Chondrocyte (in vitro differentiated cells): Measurements from ENCODE around the gene SND1. TPM values are rescaled to one million over a fixed set of nuclear protein-coding genes. Genes with fewer than 3 reads are reported as not detected.

Experiments
- DNase-seq: peaks from one replicate; pipeline ENCODE4 v3.0.0; 2021; ENCODE audit warnings: mixed read lengths, low spot score
- H3K27ac Mint-ChIP-seq: one replicate; pipeline ENCODE4 v1.8.0; 2021; ENCODE audit warnings: mild to moderate bottlenecking, moderate library complexity, mixed read lengths; ENCODE audit not compliant: unreplicated experiment
- H3K27me3 Mint-ChIP-seq: 2 replicates; pipeline ENCODE4 v1.8.0; 2021; ENCODE audit warnings: low read depth, mixed read lengths
- H3K36me3 Mint-ChIP-seq: 2 replicates; pipeline ENCODE4 v1.8.0; 2021; ENCODE audit warnings: low read depth, mixed read lengths
- H3K4me1 Mint-ChIP-seq: 2 replicates; pipeline ENCODE4 v1.8.0; 2021; ENCODE audit warnings: low read depth, mild to moderate bottlenecking, mixed read lengths
- H3K4me3 Mint-ChIP-seq: one replicate; pipeline ENCODE4 v1.8.0; 2021; ENCODE audit warnings: mild to moderate bottlenecking, moderate library complexity, mixed read lengths; ENCODE audit not compliant: unreplicated experiment
- H3K9me3 Mint-ChIP-seq: 2 replicates; pipeline ENCODE4 v1.8.0; 2021; ENCODE audit warnings: low read depth, mixed read lengths
- CTCF ChIP-seq: fragments of 200-600 bp; sonication (generic); IDR thresholded peaks from 2 replicates; pipeline ENCODE4 v1.5.0; 2021; ENCODE audit warnings: antibody characterized with exemption, mild to moderate bottlenecking, moderate library complexity
- total RNA-seq: library from RNA; stranded (reverse); gene quantifications from 3 replicates; pipeline ENCODE4 v1.2.1, GENCODE V29; 2021

The SND1 gene
- total RNA-seq, 1 donor from 2014 or later: 229 TPM

- TF ChIP-seq CTCF: no peak
- H3K36me3 Mint-ChIP-seq: peaks cover 19% of the 10 kb centered on the region
- no peak overlapping the region for H3K27ac Mint-ChIP-seq
- DNase-seq: no peak
- peaks cover 41% of the 10 kb centered on the region for H3K4me1 Mint-ChIP-seq
- no peak overlapping the region for H3K4me3 Mint-ChIP-seq
- H3K9me3 Mint-ChIP-seq: peaks cover 5% of the 10 kb centered on the region
- H3K27me3 Mint-ChIP-seq: no peaks in the 10 kb centered on the region
These were observed 276.9 kb downstream of the SND1 start for GRCh38 chr7:127928852-127929251.

GRCh38 chr7:127930341-127931328, 278.6 kb downstream of the SND1 start:
- Mint-ChIP-seq H3K4me3 (no peak overlapping the region), H3K36me3 (peaks cover 25% of the 10 kb centered on the region), H3K4me1 (peaks cover 41% of the 10 kb centered on the region), H3K9me3 (peaks cover 5% of the 10 kb centered on the region), H3K27me3 (no peaks in the 10 kb centered on the region), H3K27ac (no peak overlapping the region)
- DNase-seq: no peak
- TF ChIP-seq CTCF: no peak

DNA sequence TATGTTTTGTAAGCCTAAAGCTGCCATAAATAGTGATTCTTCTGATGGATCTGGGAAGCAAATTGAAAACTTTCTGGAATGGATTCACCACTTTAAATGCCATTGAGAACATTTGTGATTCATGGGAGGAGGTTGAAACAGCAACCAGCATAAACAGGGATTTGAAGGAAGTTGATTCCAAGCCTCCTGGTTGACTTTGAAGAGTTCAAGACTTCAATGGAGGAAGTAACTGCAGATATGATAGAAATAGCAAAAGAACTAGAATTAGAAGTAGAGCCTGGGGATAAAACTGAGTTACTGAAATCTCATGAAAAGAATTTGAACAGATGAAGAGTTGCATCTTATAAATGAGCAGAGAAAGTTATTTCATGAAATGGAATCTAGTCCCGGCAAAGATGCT, 280.1 kb downstream of the SND1 start:
- H3K4me1 Mint-ChIP-seq: peaks cover 37% of the 10 kb centered on the region
- TF ChIP-seq CTCF: no peak

GRCh38 chr7:127932496-127932895, 280.5 kb downstream of the SND1 start:
- Mint-ChIP-seq H3K9me3 (peaks cover 5% of the 10 kb centered on the region), H3K36me3 (peaks cover 25% of the 10 kb centered on the region), H3K27ac (no peak overlapping the region), H3K27me3 (no peaks in the 10 kb centered on the region), H3K4me3 (no peak overlapping the region), H3K4me1 (peaks cover 37% of the 10 kb centered on the region)
- no peak for TF ChIP-seq CTCF
- DNase-seq: no peak

More for the DNA sequence above, 280.1 kb downstream of the SND1 start:
- Mint-ChIP-seq H3K9me3 (peaks cover 5% of the 10 kb centered on the region), H3K27ac (no peak overlapping the region), H3K27me3 (no peaks in the 10 kb centered on the region), H3K36me3 (peaks cover 25% of the 10 kb centered on the region), H3K4me3 (no peak overlapping the region)
- no peak for DNase-seq

GRCh38 chr7:127933146-127933545, 281.2 kb downstream of the SND1 start:
- no peak for DNase-seq
- H3K4me3 Mint-ChIP-seq: no peak overlapping the region
- H3K27me3 Mint-ChIP-seq: no peaks in the 10 kb centered on the region
- peaks cover 25% of the 10 kb centered on the region for H3K36me3 Mint-ChIP-seq
- peaks cover 35% of the 10 kb centered on the region for H3K4me1 Mint-ChIP-seq
- H3K27ac Mint-ChIP-seq: no peak overlapping the region
- TF ChIP-seq CTCF: no peak
- peaks cover 5% of the 10 kb centered on the region for H3K9me3 Mint-ChIP-seq
